Vagina (tissue), 2 donors: ENCODE data around the gene PI4KB. TPM values are rescaled to one million over a fixed set of nuclear protein-coding genes. Genes with fewer than 3 reads are reported as not detected.

Source experiments
- DNase-seq, 2 donors: peaks; one replicate each; pipeline ENCODE4 v3.0.0-alpha.2; 2017; ENCODE audit errors: extremely low spot score in 2 of 2
- H3K27ac ChIP-seq: fragments of 200-600 bp; sonication (generic); one replicate; pipeline ENCODE4 v1.5.1; 2019
- H3K27me3 ChIP-seq: fragments of 200-600 bp; sonication (generic); one replicate; pipeline ENCODE4 v1.5.1; 2019
- H3K36me3 ChIP-seq, 2 donors: fragments of 200-600 bp; sonication (generic); one replicate each; pipeline ENCODE4 v1.5.1; 2017 to 2019
- H3K4me1 ChIP-seq: fragments of 200-600 bp; sonication (generic); one replicate; pipeline ENCODE4 v1.5.1; 2019
- H3K4me3 ChIP-seq, 2 donors: fragments of 200-600 bp; sonication (generic); 1 replicate in 1 of 2; 2 replicates in 1 of 2; pipeline ENCODE4 v1.5.1; 2016 to 2019
- H3K9me3 ChIP-seq: fragments of 200-600 bp; sonication (generic); one replicate; pipeline ENCODE4 v1.5.1; 2019
- POLR2A ChIP-seq, 2 donors: fragments of 450-650 bp; IDR thresholded peaks; one replicate each; pipeline ENCODE4 v1.6.1; 2017; ENCODE audit warnings: antibody characterized with exemption in 2 of 2, mild to moderate bottlenecking in 2 of 2, moderate library complexity in 2 of 2
- POLR2AphosphoS5 ChIP-seq, 2 donors: sonication (generic); formaldehyde crosslinking; IDR thresholded peaks; one replicate each; pipeline ENCODE4 v1.9.0; 2017; ENCODE audit warnings: antibody characterized with exemption in 2 of 2, mild to moderate bottlenecking in 2 of 2, low read depth in 1 of 2; ENCODE audit not compliant: insufficient read depth in 1 of 2
- intact Hi-C: fragments of 100-400 bp; cut with DNase I; formaldehyde crosslinking; loops from one replicate; pipeline ENCODE4 v1.15.1; 2023
- total RNA-seq: library from RNA; depleted of rRNA; stranded (reverse); fragments of >200 nt; gene quantifications from one replicate; pipeline ENCODE4 v1.2.3, GENCODE V29; 2016
- TF ChIP-seq, protein P1 (sequence below), 3 experiments: fragments of 450-650 bp in 2 of 3; fragments of 200-600 bp in 1 of 3; sonication (generic) in 1 of 3; IDR thresholded peaks; one replicate each; pipeline ENCODE4 v1.5.1; 2017 to 2019; ENCODE audit warnings: antibody characterized with exemption in 3 of 3, mild to moderate bottlenecking in 2 of 3, moderate library complexity in 2 of 3

PI4KB gene
- total RNA-seq, 1 donor from 2014 or later, result 69.0 TPM

GRCh38 chr1:151254217-151255213 is 72.7 kb downstream of the PI4KB start, which contains the start of gene PSMD4:
PSMD4 (plus strand) TSS chr1:151254734; CDS start chr1:151254783, 49 bp downstream.
- H3K36me3 ChIP-seq, result no peaks in the 10 kb centered on the region
- DNase-seq, result peak; percentile 96 to 98
- H3K27me3 ChIP-seq, result no peaks in the 10 kb centered on the region
- TF ChIP-seq POLR2AphosphoS5 (IDR thresholded peaks at IDR 0.05; ENCODE audit: insufficient read depth in 1 of 2, low read depth in 1 of 2) (peak; percentile 96 to 97), POLR2A (IDR thresholded peaks at IDR 0.05) (peak in 1 of 2 donors; percentile 68)
- TF ChIP-seq, protein P1, sequence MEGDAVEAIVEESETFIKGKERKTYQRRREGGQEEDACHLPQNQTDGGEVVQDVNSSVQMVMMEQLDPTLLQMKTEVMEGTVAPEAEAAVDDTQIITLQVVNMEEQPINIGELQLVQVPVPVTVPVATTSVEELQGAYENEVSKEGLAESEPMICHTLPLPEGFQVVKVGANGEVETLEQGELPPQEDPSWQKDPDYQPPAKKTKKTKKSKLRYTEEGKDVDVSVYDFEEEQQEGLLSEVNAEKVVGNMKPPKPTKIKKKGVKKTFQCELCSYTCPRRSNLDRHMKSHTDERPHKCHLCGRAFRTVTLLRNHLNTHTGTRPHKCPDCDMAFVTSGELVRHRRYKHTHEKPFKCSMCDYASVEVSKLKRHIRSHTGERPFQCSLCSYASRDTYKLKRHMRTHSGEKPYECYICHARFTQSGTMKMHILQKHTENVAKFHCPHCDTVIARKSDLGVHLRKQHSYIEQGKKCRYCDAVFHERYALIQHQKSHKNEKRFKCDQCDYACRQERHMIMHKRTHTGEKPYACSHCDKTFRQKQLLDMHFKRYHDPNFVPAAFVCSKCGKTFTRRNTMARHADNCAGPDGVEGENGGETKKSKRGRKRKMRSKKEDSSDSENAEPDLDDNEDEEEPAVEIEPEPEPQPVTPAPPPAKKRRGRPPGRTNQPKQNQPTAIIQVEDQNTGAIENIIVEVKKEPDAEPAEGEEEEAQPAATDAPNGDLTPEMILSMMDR (IDR thresholded peaks at IDR 0.05), result no peak
- H3K9me3 ChIP-seq, result no peaks in the 10 kb centered on the region
- H3K27ac ChIP-seq, result peak within 1 kb of the TSS; percentile 85
- H3K4me1 ChIP-seq, result peaks cover 20% of the 10 kb centered on the region
- intact Hi-C loops, result no loop called here
- H3K4me3 ChIP-seq, result peak within 1 kb of the TSS; percentile 87 to 96

DNA sequence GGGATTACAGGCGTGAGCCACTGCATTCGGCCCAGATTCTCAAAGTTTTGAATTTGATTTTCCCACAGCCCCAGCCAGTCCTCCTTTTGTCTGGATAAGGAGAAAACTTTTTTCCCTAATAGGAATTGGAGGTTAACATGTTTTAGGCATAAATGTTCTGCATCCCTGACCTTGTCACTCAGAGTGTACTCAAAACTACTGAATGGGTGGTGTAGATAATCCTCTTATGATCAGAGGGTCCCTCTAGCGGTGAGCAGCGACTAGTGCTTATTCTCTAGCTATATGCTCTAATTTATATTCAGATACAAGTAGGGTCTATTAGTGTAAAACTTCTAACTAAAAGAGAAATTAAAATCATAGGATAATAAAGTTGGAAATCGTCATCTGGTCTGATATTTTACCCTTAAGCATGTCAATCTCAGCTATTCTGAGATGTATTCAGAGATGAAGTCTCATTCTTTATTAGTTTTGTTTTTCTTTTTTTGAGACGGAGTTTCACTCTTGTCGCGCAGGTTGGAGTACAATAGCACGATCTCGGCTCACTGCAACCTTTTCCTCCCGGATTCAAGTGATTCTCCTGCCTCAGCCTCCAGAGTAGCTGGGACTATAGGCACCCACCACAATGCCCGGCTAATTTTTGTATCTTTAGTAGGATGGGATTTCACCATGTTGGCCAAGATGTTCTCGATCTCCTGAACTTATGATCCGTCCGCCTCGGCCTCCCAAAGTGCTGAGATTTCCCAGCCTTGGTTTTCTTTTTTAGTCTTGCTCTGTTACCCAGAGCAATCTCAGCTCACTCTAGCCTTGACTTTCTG is 75.4 kb downstream of the PI4KB start:
- Histone ChIP-seq H3K4me3 (no peak overlapping the region), H3K27ac (no peak overlapping the region), H3K36me3 (peaks cover 0 to 26% of the 10 kb centered on the region in 2 donors), H3K4me1 (peaks cover 16% of the 10 kb centered on the region), H3K27me3 (no peaks in the 10 kb centered on the region), H3K9me3 (no peaks in the 10 kb centered on the region)
- no peak for DNase-seq
- TF ChIP-seq, protein P1 (IDR thresholded peaks at IDR 0.05), result peak; percentile 48 to 83 (median 62)
- TF ChIP-seq POLR2A (IDR thresholded peaks at IDR 0.05), result no peak
- intact Hi-C loops, result loop anchor here (2.0 kb wide), 1 partner anchor 53 kb away; the partner anchor contains the start of gene PIP5K1A

DNA sequence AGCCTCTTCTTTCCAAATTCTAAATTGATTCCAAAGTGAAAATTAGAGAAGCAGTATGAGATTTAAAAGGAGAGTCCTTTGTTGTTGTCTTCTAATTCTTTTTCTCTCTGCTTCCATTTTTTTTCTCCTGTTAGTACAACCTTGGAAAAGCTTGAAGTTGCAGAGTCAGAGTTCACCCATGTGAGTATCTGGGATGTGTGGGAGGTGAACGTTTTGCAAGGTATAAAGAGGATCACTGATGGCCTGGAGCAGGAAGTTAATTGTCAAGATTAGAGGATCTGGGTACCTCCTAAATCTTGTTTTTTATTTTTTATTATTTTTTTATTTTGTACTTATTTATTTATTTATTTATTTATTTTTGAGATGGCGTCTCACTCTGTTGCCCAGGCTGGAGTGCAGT is 80.4 kb downstream of the PI4KB start:
- no peaks in the 10 kb centered on the region for H3K9me3 ChIP-seq
- no peak overlapping the region for H3K27ac ChIP-seq
- peaks cover 0 to 68% of the 10 kb centered on the region in 2 donors for H3K36me3 ChIP-seq
- no peak overlapping the region for H3K4me3 ChIP-seq
- no peaks in the 10 kb centered on the region for H3K27me3 ChIP-seq
- intact Hi-C loops, result no loop called here
- TF ChIP-seq POLR2AphosphoS5 (IDR thresholded peaks at IDR 0.05; ENCODE audit: insufficient read depth in 1 of 2, low read depth in 1 of 2), result no peak
- no peak for TF ChIP-seq POLR2A (IDR thresholded peaks at IDR 0.05)
- TF ChIP-seq, protein P1 (IDR thresholded peaks at IDR 0.05), result no peak
- DNase-seq, result no peak
- no peaks in the 10 kb centered on the region for H3K4me1 ChIP-seq

DNA sequence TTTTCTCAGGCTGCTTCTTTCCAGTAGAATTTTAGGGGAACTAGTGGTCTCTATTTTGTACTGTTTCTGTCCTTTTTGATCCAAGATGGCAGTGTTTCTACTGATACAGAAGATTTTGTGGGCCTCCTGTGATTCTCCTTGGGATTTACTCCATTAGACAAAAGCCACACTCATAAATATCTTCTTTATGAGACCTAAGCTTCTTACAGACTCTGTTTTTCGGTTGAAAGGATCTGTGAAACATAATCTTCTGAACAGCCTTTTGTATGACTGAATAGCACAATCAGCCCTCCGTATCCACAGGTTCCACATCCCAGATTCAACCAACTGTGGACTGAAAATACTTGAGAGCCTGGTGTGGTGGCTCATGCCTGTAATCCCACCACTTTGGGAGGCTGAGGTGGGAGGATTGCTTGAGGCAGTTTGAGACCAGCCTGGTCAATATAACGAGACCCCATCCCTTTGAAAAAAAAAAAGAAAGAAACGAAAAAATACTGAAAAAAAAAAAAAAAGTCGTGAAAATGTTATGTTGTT is 83.5 kb downstream of the PI4KB start:
- no peak overlapping the region for H3K4me3 ChIP-seq
- TF ChIP-seq, protein P1 (IDR thresholded peaks at IDR 0.05), result no peak
- no peak for TF ChIP-seq POLR2AphosphoS5 (IDR thresholded peaks at IDR 0.05; ENCODE audit: insufficient read depth in 1 of 2, low read depth in 1 of 2)
- TF ChIP-seq POLR2A (IDR thresholded peaks at IDR 0.05), result no peak
- DNase-seq, result no peak
- no peaks in the 10 kb centered on the region for H3K9me3 ChIP-seq
- H3K27me3 ChIP-seq, result no peaks in the 10 kb centered on the region
- H3K4me1 ChIP-seq, result no peaks in the 10 kb centered on the region
- H3K27ac ChIP-seq, result no peak overlapping the region
- intact Hi-C loops, result no loop called here
- peaks cover 2 to 89% of the 10 kb centered on the region in 2 donors for H3K36me3 ChIP-seq
